Stimulated activated naive CD8-positive, alpha-beta T cell treated with anti-CD3 and anti-CD28 coated beads, Interleukin-15, Interleukin-2, amounts not matched to agents 100 ng/mL and 50 ng/mL, for 24 hours (primary cell): ENCODE data around the gene MT1A.
"Not testable (repeated sequence)": the region's sequence is repeated elsewhere in the genome, so short reads cannot be mapped to it uniquely, and the experiment has no call there.

Experiments used
- H3K27ac Mint-ChIP-seq: one replicate; pipeline ENCODE4 v1.8.0; 2021; ENCODE audit warnings: mild to moderate bottlenecking, mixed read lengths
- H3K27me3 Mint-ChIP-seq: one replicate; pipeline ENCODE4 v1.8.0; 2021; ENCODE audit warnings: mixed read lengths
- H3K36me3 Mint-ChIP-seq: one replicate; pipeline ENCODE4 v1.8.0; 2021; ENCODE audit warnings: low read depth, mixed read lengths
- H3K4me1 Mint-ChIP-seq: one replicate; pipeline ENCODE4 v1.8.0; 2021; ENCODE audit warnings: low read depth, mixed read lengths
- H3K4me3 Mint-ChIP-seq: one replicate; pipeline ENCODE4 v1.8.0; 2021; ENCODE audit warnings: mild to moderate bottlenecking, mixed read lengths
- H3K9me3 Mint-ChIP-seq: one replicate; pipeline ENCODE4 v1.8.0; 2021; ENCODE audit warnings: mixed read lengths

MT1A gene

DNA sequence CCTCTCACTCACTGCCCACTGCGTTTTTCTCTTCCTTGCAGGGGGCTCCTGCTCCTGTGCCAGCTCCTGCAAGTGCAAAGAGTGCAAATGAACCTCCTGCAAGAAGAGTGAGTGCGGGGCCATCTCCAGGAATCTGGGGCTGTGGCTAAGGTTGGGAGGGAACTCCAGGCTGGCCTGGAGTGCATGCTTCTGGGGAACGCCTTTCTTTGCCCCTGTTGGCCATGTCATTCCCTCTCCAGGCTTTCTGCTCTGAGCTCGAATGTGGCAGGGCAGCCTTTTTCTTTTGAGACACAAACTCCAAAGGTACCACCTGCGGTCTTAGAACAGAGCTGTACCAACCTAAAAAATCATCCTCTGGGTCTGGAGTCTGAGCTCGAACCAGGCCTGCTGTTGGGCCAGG, 20.3 kb upstream of the MT1A start:
- peaks cover 29% of the 10 kb centered on the region for H3K27me3 Mint-ChIP-seq
- no peak overlapping the region for H3K27ac Mint-ChIP-seq
- no peaks in the 10 kb centered on the region for H3K9me3 Mint-ChIP-seq
- no peak overlapping the region for H3K4me3 Mint-ChIP-seq
- H3K4me1 Mint-ChIP-seq, result peaks cover 37% of the 10 kb centered on the region
- no peaks in the 10 kb centered on the region for H3K36me3 Mint-ChIP-seq

DNA sequence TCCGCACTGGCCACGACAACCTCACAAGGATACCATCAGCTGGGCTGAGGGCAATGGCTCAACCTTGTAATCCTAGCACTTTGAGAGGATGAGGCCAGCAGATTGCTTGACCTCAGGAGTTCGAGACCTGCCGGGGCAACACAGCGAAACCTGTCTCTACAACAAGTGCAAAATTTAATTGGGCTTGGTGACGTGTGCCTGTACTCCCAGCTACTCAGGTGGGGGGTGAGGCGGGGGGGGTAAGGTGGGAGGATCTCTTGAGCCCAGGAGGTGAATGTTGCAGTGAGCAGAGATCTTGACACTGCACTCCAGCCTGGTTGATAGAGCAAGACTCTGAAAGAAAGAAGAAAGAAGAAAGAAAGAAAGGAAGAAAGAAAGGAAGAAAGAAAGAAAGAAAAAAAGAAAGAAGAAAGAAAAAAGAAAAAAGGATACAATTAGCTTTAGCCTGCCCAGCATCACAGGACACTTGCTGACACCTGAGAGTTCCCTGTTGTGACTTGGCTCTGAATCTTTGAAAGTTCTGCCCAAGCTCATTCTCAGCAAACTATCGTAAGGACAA, 18.0 kb upstream of the MT1A start:
- Mint-ChIP-seq H3K9me3 (no peaks in the 10 kb centered on the region), H3K27ac (no peak overlapping the region), H3K4me1 (peaks cover 23% of the 10 kb centered on the region), H3K4me3 (no peak overlapping the region), H3K36me3 (no peaks in the 10 kb centered on the region), H3K27me3 (peaks cover 38% of the 10 kb centered on the region)

DNA sequence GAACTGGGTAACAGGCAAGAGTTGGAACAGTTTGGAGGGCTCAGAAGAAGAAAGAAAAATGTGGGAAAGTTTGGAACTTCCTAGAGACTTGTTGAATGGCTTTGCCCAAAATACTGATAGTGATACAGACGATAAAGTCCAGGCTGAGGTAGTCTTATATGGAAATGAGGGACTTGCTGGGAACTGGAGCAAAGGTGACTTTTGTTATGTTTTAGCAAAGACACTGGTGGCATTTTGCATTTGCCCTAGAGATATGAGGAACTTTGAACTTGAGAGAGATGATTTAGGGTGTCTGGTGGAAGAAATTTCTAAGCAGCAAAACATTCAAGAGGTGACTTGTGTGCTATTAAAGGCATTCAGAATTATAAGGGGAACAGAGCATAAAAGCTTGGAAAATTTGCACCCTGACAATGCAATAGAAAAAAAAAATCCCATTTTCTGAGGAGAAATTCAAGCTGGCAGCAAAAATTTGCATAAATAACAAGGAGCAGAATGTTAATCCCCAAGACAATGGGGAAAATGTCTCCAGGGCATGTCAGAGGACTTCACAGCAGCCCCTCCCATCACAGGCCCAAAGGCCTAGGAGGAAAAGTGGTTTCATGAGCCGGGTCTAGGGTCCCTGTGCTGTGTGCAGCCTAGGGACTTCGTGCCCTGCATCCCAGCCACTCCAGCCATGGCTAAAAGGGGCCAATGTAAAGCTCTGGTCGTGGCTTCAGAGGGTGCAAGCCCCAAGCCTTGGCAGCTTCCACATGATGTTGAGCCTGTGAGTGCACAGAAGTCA, 16.6 kb upstream of the MT1A start:
- not testable (repeated sequence) for H3K9me3 Mint-ChIP-seq, H3K4me3 Mint-ChIP-seq, H3K27ac Mint-ChIP-seq, H3K36me3 Mint-ChIP-seq
- H3K27me3 Mint-ChIP-seq, result peaks cover 40% of the 10 kb centered on the region
- peaks cover 29% of the 10 kb centered on the region for H3K4me1 Mint-ChIP-seq

DNA sequence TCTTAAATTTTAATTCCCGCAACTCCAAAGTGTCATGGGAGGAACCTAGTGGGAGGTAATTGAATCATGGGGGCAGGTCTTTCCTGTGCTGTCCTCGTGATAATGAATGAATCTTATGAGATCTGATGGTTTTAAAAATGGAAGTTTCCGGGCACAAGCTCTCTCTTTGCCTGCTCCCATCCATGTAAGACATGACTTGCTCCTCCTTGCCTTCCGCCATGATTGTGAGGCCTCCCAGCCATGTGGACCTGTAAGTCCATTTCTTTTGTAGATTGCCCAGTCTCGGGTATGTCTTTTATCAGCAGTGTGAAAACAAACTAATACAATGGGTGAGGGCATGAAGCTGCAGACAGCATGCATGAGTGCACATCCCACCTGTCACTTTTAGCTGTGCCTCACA, 15.3 kb upstream of the MT1A start:
- not testable (repeated sequence) for H3K9me3 Mint-ChIP-seq, H3K4me3 Mint-ChIP-seq, H3K36me3 Mint-ChIP-seq, H3K27ac Mint-ChIP-seq
- H3K27me3 Mint-ChIP-seq, result peaks cover 34% of the 10 kb centered on the region
- peaks cover 22% of the 10 kb centered on the region for H3K4me1 Mint-ChIP-seq

DNA sequence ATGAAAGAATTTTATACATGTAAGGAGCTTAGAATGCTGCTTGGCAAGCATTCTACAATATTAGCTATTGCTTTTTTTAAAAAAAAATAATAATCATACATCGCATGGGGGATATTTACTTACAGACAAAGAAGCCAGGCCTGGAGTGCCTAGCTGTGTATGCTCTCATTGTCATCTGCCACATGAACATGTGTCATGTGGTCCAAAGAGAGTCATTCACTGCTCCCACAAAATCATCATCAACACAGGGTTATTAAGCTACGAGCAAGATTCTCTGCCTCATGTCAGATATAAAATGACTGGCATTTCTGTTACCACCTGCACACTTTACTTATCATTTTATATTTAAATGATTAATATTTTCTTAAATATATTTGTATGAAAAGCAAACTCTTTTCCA, 14.8 kb upstream of the MT1A start:
- peaks cover 22% of the 10 kb centered on the region for H3K4me1 Mint-ChIP-seq
- H3K36me3 Mint-ChIP-seq, result no peaks in the 10 kb centered on the region
- H3K27me3 Mint-ChIP-seq, result peaks cover 30% of the 10 kb centered on the region
- no peaks in the 10 kb centered on the region for H3K9me3 Mint-ChIP-seq
- H3K27ac Mint-ChIP-seq, result no peak overlapping the region
- no peak overlapping the region for H3K4me3 Mint-ChIP-seq

DNA sequence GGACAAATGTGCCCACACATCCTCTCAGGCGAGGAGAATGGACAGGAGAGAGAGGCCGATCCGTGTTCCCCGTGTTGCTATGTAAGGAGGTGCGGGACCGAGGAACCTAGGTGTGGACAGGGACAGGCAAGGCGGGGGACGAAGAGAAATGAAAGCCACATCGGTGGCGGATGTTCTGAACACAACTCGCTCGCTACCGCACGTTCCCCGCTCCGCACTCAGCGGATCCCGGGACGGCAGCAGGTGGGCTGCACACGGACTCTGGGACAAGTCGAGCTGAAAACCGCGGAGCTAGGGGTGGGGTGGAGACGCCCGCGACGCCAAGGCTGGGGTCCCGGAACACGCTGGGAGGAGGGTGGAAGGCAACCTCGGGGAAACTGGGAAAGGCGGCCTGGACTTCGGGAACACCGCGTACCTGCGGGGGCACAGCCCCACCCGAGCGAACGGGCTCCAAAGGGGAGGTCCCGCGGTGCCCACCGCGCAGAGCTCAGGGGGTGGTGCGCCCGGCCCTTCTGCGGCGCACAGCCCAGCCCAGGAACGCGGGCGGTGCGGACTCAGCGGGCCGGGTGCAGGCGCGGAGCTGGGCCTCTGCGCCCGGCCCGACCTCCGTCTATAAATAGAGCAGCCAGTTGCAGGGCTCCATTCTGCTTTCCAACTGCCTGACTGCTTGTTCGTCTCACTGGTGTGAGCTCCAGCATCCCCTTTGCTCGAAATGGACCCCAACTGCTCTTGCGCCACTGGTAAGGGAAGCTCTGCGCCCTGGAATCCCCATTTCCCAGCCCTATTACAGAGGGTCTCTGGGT, 13.1 kb upstream of the MT1A start, which contains the start of gene MT1E:
Gene MT1E (plus strand): TSS at position 642 of the 803 bp plus-strand sequence. CDS start 71 bp downstream, at position 713.
- Mint-ChIP-seq H3K4me1 (peaks cover 28% of the 10 kb centered on the region), H3K27ac (peak within 1 kb of the TSS; percentile 84), H3K36me3 (no peaks in the 10 kb centered on the region), H3K27me3 (peaks cover 25% of the 10 kb centered on the region), H3K4me3 (peak within 1 kb of the TSS; percentile 86), H3K9me3 (no peaks in the 10 kb centered on the region)

DNA sequence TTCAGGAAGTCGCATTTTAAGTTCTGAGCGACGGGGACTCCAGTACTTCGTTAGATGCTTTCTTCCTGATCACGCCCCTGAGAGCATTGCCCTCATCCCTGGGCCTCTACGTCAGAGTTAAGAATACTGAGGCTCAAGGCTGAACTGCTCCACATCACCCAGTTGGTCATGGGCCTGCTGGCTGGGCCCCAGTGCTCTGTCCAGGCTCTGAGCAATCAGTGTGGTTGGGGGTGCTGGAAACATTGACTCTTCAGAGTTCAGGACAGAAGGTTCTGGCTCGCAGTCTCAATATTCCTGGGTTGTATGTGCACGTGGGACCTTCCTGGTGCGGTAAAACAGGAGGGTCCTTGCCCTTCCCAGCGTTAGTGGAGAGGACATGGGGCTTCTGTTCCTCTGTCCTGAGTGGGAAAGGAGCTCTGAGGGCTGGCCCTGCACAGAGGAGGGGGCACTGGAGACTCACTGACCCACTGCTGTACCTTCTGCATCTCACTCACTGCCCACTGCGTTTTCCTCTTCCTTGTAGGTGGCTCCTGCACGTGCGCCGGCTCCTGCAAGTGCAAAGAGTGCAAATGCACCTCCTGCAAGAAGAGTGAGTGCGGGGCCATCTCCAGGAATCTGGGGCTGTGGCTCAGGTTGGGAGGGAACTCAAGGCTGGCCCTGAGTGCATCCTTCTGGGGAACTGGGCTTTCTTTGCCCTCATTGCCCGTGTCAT, 12.4 kb upstream of the MT1A start:
- Mint-ChIP-seq H3K27me3 (peaks cover 31% of the 10 kb centered on the region), H3K4me1 (peaks cover 29% of the 10 kb centered on the region), H3K9me3 (no peaks in the 10 kb centered on the region), H3K27ac (peak overlapping the region; percentile 84), H3K36me3 (no peaks in the 10 kb centered on the region), H3K4me3 (peak overlapping the region; percentile 86)

DNA sequence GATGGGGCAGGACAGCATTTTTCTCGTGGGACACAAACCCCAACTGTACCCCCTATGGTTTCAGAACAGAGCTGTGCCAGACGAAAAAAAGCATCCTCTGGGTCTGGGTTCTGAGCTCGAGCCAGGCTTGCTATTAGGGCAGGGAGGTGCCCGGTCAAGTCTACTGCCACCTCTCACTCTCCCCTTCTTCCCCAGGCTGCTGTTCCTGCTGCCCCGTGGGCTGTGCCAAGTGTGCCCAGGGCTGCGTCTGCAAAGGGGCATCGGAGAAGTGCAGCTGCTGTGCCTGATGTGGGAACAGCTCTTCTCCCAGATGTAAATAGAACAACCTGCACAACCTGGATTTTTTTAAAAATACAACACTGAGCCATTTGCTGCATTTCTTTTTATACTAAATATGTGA, 11.8 kb upstream of the MT1A start:
- Mint-ChIP-seq H3K4me3 (peak overlapping the region; percentile 86), H3K27me3 (peaks cover 36% of the 10 kb centered on the region)

DNA sequence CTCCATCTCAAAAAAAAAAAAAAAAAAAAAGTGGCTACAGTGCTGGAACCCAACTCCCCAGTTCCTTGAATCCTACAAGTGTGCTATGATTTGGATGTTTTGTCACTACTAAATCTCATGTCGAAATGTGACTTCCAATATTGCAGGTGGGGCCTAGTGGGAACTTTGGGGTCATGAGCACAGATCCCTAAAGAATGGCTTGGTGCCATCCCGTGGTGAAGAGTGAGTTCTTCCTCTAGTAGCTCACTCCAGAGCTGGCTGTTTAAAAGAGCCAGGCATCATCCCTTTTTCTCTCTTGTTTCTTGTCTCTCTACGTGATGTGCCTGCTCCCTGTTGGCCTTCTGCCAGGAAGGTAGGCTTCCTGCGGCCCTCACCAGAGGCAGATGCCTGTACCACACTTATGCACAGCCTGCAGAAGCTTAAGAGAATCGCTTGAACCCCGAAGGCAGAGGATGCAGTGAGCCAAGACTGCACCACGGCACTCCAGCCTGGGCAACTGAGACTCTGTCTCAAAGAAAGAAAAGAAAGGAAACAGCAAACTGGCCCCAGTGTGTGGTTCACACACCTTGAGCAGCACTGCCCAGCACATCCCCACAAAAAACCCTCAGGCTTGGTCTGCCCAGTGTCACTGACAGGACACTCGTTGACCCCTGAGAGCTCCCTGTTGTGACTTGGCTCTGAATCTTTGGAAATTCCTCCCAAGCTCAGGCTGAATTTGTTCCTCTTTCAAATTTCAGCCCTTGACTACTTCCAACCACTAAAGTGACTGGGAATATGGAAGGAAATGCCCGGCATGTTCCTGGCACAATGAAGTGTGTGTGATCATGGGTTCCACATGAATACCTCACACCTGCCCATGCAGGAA, 9.7 kb upstream of the MT1A start:
- Mint-ChIP-seq H3K9me3 (no peaks in the 10 kb centered on the region), H3K27me3 (peaks cover 53% of the 10 kb centered on the region), H3K36me3 (no peaks in the 10 kb centered on the region), H3K4me3 (no peak overlapping the region), H3K27ac (no peak overlapping the region), H3K4me1 (peaks cover 39% of the 10 kb centered on the region)

More for the DNA sequence above, 11.8 kb upstream of the MT1A start:
- no peaks in the 10 kb centered on the region for H3K36me3 Mint-ChIP-seq
- H3K4me1 Mint-ChIP-seq, result peaks cover 31% of the 10 kb centered on the region
- no peaks in the 10 kb centered on the region for H3K9me3 Mint-ChIP-seq
- H3K27ac Mint-ChIP-seq, result no peak overlapping the region

DNA sequence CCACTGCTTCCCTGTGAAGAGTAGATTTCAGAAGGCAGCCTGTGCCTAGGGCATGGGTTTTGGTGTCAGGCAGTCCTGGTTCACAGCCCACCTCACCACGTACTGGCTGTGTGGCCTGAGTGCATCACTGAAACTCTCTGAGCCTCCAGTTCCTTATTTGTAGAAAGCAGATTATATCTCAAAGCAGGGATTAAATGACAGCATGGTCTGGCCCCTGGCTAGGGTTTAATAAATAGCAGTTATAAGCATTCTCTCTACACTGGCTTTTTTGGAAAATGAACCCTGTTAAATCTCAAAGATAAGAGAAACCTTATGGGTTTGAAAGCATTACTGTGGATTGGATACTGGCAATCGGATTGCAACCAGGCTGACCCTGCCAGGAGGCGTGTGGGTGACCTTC, 8.9 kb upstream of the MT1A start:
- no peaks in the 10 kb centered on the region for H3K36me3 Mint-ChIP-seq
- H3K27ac Mint-ChIP-seq, result no peak overlapping the region
- H3K27me3 Mint-ChIP-seq, result peaks cover 57% of the 10 kb centered on the region
- H3K4me1 Mint-ChIP-seq, result peaks cover 35% of the 10 kb centered on the region
- H3K9me3 Mint-ChIP-seq, result no peaks in the 10 kb centered on the region
- H3K4me3 Mint-ChIP-seq, result no peak overlapping the region

DNA sequence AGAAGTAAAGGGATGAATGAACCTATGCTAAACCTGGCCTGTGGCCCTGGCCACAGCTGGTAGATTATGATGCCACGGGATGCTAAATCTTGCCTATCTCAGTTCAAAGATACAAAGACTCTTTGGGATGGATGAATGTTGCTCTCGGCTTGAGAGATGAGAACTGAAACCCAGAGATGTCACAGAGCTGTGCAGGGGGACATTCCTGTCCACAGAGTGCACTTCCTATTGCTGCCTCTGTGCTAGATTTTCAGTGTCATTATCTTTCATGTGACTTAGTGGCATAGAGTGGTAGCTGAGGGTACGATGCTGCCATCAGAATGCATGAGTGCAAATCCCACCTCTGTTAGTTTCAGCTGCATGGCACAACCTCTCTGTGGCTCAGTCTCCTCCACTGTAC, 8.3 kb upstream of the MT1A start:
- H3K4me1 Mint-ChIP-seq, result peaks cover 36% of the 10 kb centered on the region
- no peaks in the 10 kb centered on the region for H3K36me3 Mint-ChIP-seq
- peaks cover 59% of the 10 kb centered on the region for H3K27me3 Mint-ChIP-seq
- H3K9me3 Mint-ChIP-seq, result no peaks in the 10 kb centered on the region
- no peak overlapping the region for H3K27ac Mint-ChIP-seq
- H3K4me3 Mint-ChIP-seq, result no peak overlapping the region

DNA sequence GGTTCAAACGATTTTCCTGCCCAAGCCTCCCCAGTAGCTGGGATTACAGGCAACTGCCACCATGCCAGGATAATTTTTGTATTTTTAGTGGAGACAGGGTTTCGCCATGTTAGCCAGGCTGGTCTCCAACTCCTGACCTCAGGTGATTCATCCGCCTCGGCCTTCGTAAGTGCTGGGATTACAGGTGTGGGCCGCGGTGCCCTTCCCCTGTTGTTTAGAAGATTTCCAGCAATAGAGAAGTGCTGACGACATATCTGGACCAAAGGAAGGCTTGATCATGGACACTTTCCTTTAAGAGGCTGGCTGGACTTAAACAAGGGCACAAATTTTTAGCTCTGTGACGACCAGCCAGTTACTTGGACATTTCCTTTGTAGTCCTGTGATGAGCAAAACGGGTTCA, 7.3 kb upstream of the MT1A start:
- Mint-ChIP-seq H3K4me3 (no peak overlapping the region), H3K36me3 (no peaks in the 10 kb centered on the region), H3K4me1 (peaks cover 33% of the 10 kb centered on the region), H3K9me3 (no peaks in the 10 kb centered on the region), H3K27ac (no peak overlapping the region), H3K27me3 (peaks cover 62% of the 10 kb centered on the region)

DNA sequence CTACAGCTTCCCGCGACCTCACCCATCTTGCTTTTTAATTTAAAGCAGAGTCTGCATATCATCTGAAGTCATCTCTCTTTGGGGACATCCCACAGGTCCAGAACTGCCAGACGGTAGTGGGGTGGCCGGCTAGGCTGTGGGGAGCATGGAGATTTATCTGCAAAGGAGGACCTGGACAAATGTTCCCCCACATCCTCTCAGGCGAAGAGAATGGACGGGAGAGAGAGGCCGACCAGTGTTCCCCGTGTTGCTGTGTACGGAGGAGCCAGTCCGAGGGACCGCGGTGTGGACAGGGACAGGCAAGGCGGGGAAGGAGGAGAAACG, 6.7 kb upstream of the MT1A start:
- Mint-ChIP-seq H3K36me3 (no peaks in the 10 kb centered on the region), H3K27ac (no peak overlapping the region), H3K4me1 (peaks cover 28% of the 10 kb centered on the region), H3K27me3 (peaks cover 64% of the 10 kb centered on the region), H3K4me3 (peak overlapping the region; percentile 68), H3K9me3 (no peaks in the 10 kb centered on the region)

DNA sequence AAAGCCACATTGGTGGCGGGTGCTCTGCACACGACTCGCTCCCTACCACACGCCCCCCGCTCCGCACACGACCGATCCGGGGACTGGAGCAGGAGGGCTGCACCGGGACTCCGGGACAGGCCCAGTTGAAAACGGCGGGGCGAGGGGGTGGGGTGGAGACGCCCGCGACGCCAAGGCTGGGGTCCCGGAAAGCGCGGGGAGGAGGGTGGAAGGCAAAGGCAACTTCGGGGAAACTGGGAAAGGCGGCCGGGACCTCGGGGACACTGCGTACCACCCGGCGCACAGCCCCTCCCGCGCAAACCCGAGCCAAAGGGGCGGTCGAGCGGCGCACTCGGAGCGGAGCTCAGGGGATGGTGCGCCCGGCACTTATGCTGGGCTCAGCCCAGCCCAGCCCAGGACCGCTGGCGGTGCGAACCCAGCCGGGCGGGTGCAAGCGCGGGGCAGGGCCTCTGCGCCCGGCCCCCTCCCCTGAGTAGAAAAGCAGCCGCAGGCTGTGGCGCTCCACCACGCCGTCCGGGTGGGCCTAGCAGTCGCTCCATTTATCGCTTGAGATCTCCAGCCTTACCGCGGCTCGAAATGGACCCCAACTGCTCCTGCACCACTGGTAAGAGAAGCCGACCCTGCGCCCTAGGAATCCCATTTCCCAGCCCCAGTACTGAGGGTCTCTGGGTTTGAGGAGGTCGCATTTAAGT, 6.2 kb upstream of the MT1A start, which contains the start of gene MT1M:
Gene MT1M (plus strand): TSS at position 504 of the 692 bp plus-strand sequence. CDS start 73 bp downstream, at position 577.
- Mint-ChIP-seq H3K9me3 (no peaks in the 10 kb centered on the region), H3K27ac (no peak within 1 kb of the TSS), H3K36me3 (no peaks in the 10 kb centered on the region), H3K4me3 (peak within 1 kb of the TSS; percentile 68), H3K4me1 (peaks cover 28% of the 10 kb centered on the region), H3K27me3 (peaks cover 64% of the 10 kb centered on the region)
